ENCODE measurements around the gene RNF215. TPM values are rescaled to one million over a fixed set of nuclear protein-coding genes. Genes with fewer than 3 reads are reported as not detected.

The RNF215 gene
- 11.4 and 12.1 TPM in 2 replicates for polyA plus RNA-seq (2011; rRNA removed)
- polyA minus RNA-seq (2011; rRNA and poly(A)+ RNA removed), result 21.1 and 25.1 TPM in 2 replicates

GRCh38 chr22:30386960-30387827 lies at the start of gene RNF215:
Gene RNF215 (minus strand): TSS chr22:30387411. CDS start chr22:30387313, 98 bp downstream.
- ChIA-PET CTCF (interaction anchor here (0.6 to 3.0 kb wide), 30 partner anchors 8 to 1010 kb away, joined by 3 to 39 read pairs (median 4); partner anchors contain the start of genes CASTOR1, CCDC157, SEC14L2 and SF3A1), POLR2A (interaction anchor here (1.0 kb wide), 2 partner anchors 9 to 99 kb away, joined by 4 to 6 read pairs; partner anchors contain the start of gene SEC14L2)
- Histone ChIP-seq H3K4me3 (ENCODE audit: low read depth, low read length) (peak within 1 kb of the TSS; percentile 72), H3K27me3 (ENCODE audit: control insufficient read depth, insufficient read depth, low read length) (no peaks in the 10 kb centered on the region), H3K9me3 (ENCODE audit: control insufficient read depth, insufficient read depth, low read length) (peaks cover 3% of the 10 kb centered on the region; the same call in 1 of the 2 replicates), H3K27ac (ENCODE audit: low read depth, low read length) (peak within 1 kb of the TSS; percentile 21)
- peak; percentile 75 for TF ChIP-seq CTCF (IDR thresholded peaks at IDR 0.05; ENCODE audit: low read depth, low read length)
- DNase-seq (ENCODE audit: low read depth, low spot score), result peak; percentile 18

GRCh38 chr22:30436196-30436595 lies 49.0 kb upstream of the RNF215 start:
- TF ChIP-seq CTCF (IDR thresholded peaks at IDR 0.05; ENCODE audit: low read depth, low read length), result no peak
- ChIA-PET CTCF (interaction anchor here (1.0 to 1.5 kb wide), 2 partner anchors 8 to 10 kb away, joined by 3 read pairs; no protein-coding TSS in a partner anchor), POLR2A (interaction anchor here (0.9 kb wide), 1 partner anchor 11 kb away, joined by 5 read pairs; the partner anchor contains the start of gene MTFP1)
- peaks cover 15% of the 10 kb centered on the region for H3K27me3 ChIP-seq (ENCODE audit: control insufficient read depth, insufficient read depth, low read length)
- H3K9me3 ChIP-seq (ENCODE audit: control insufficient read depth, insufficient read depth, low read length), result peaks cover 4% of the 10 kb centered on the region; the same call in 1 of the 2 replicates
- DNase-seq (ENCODE audit: low read depth, low spot score), result no peak
- no peak overlapping the region for H3K4me3 ChIP-seq (ENCODE audit: low read depth, low read length)
- no peak overlapping the region for H3K27ac ChIP-seq (ENCODE audit: low read depth, low read length)

GRCh38 chr22:30435674-30436126 lies 48.5 kb upstream of the RNF215 start:
- peaks cover 4% of the 10 kb centered on the region; the same call in 1 of the 2 replicates for H3K9me3 ChIP-seq (ENCODE audit: control insufficient read depth, insufficient read depth, low read length)
- H3K27ac ChIP-seq (ENCODE audit: low read depth, low read length), result no peak overlapping the region
- H3K4me3 ChIP-seq (ENCODE audit: low read depth, low read length), result no peak overlapping the region
- H3K27me3 ChIP-seq (ENCODE audit: control insufficient read depth, insufficient read depth, low read length), result peaks cover 15% of the 10 kb centered on the region
- ChIA-PET CTCF (interaction anchor here (1.0 to 1.5 kb wide), 2 partner anchors 9 to 11 kb away, joined by 3 read pairs; no protein-coding TSS in a partner anchor), POLR2A (interaction anchor here (0.9 kb wide), 1 partner anchor 10 kb away, joined by 5 read pairs; the partner anchor contains the start of gene MTFP1)
- no peak for DNase-seq (ENCODE audit: low read depth, low spot score)
- TF ChIP-seq CTCF (IDR thresholded peaks at IDR 0.05; ENCODE audit: low read depth, low read length), result no peak

GRCh38 chr22:30434843-30435242 lies 47.6 kb upstream of the RNF215 start:
- Histone ChIP-seq H3K27me3 (ENCODE audit: control insufficient read depth, insufficient read depth, low read length) (peaks cover 11% of the 10 kb centered on the region), H3K27ac (ENCODE audit: low read depth, low read length) (no peak overlapping the region), H3K4me3 (ENCODE audit: low read depth, low read length) (no peak overlapping the region), H3K9me3 (ENCODE audit: control insufficient read depth, insufficient read depth, low read length) (peaks cover 4% of the 10 kb centered on the region; the same call in 1 of the 2 replicates)
- no peak for DNase-seq (ENCODE audit: low read depth, low spot score)
- ChIA-PET POLR2A (no interaction called here), CTCF (interaction anchor here (1.5 kb wide), 1 partner anchor 10 kb away, joined by 3 read pairs; no protein-coding TSS in a partner anchor)
- TF ChIP-seq CTCF (IDR thresholded peaks at IDR 0.05; ENCODE audit: low read depth, low read length), result no peak

Measured in AG04450 (cell line).